Glomerular visceral epithelial cell (primary cell): ENCODE data around the gene FUT8.

Experiments used
- DNase-seq: peaks from one replicate; pipeline ENCODE4 v3.0.0-alpha.2; 2016; ENCODE audit errors: extremely low spot score

FUT8 gene

GRCh38 chr14:65555358-65555757, 142.8 kb downstream of the FUT8 start:
- DNase-seq: no peak

- DNase-seq: no peak
Observed at GRCh38 chr14:65558363-65558762, 145.8 kb downstream of the FUT8 start.

- peak; percentile 19 for DNase-seq
Observed at GRCh38 chr14:65560340-65561027, 148.0 kb downstream of the FUT8 start.

- no peak for DNase-seq
Observed at GRCh38 chr14:65564370-65564769, 151.8 kb downstream of the FUT8 start.

- peak; percentile 83 for DNase-seq
Observed at GRCh38 chr14:65565948-65566347, 153.4 kb downstream of the FUT8 start.

GRCh38 chr14:65566820-65567522, 154.4 kb downstream of the FUT8 start:
- DNase-seq: peak; percentile 50

- no peak for DNase-seq
Observed at GRCh38 chr14:65574611-65575010, 162.1 kb downstream of the FUT8 start.

GRCh38 chr14:65575389-65575788, 162.9 kb downstream of the FUT8 start:
- no peak for DNase-seq

GRCh38 chr14:65580973-65581372, 168.4 kb downstream of the FUT8 start:
- no peak for DNase-seq

GRCh38 chr14:65581378-65581777, 168.8 kb downstream of the FUT8 start:
- DNase-seq: no peak

- no peak for DNase-seq
Observed at GRCh38 chr14:65581799-65582198, 169.3 kb downstream of the FUT8 start.

GRCh38 chr14:65585216-65585615, 172.7 kb downstream of the FUT8 start:
- no peak for DNase-seq

GRCh38 chr14:65588426-65589140, 176.1 kb downstream of the FUT8 start:
- no peak for DNase-seq

GRCh38 chr14:65594153-65594881, 181.8 kb downstream of the FUT8 start:
- DNase-seq: no peak

GRCh38 chr14:65594882-65595237, 182.3 kb downstream of the FUT8 start:
- no peak for DNase-seq

GRCh38 chr14:65599375-65599774, 186.8 kb downstream of the FUT8 start:
- DNase-seq: no peak

GRCh38 chr14:65600742-65601141, 188.2 kb downstream of the FUT8 start:
- no peak for DNase-seq

- DNase-seq: no peak
Observed at GRCh38 chr14:65604535-65604934, 192.0 kb downstream of the FUT8 start.

- no peak for DNase-seq
Observed at GRCh38 chr14:65604936-65605335, 192.4 kb downstream of the FUT8 start.

GRCh38 chr14:65606460-65606859, 193.9 kb downstream of the FUT8 start:
- DNase-seq: no peak

- DNase-seq: no peak
Observed at GRCh38 chr14:65613131-65613650, 200.7 kb downstream of the FUT8 start.

GRCh38 chr14:65618996-65619395, 206.5 kb downstream of the FUT8 start:
- DNase-seq: no peak
